Stomach (tissue), 4 donors: ENCODE results near the gene PRUNE2.

ENCODE experiments used
- CTCF ChIP-seq, 7 experiments: fragments of 450-650 bp in 4 of 7; fragments of 200-600 bp in 3 of 7; sonication (generic) in 3 of 7; IDR thresholded peaks; one replicate each; pipeline ENCODE4 v1.5.1; 2016 to 2019; ENCODE audit warnings: antibody characterized with exemption in 7 of 7, control low read depth in 2 of 7, mild to moderate bottlenecking in 1 of 7
- POLR2A ChIP-seq, 4 donors: fragments of 450-650 bp; IDR thresholded peaks; one replicate each; pipeline ENCODE4 v1.6.1; 2016; ENCODE audit warnings: antibody characterized with exemption in 4 of 4, control low read depth in 2 of 4, mild to moderate bottlenecking in 1 of 4, moderate library complexity in 1 of 4

- TF ChIP-seq CTCF (IDR thresholded peaks at IDR 0.05) (no peak), POLR2A (IDR thresholded peaks at IDR 0.05) (no peak)
These were observed 313.6 kb downstream of the PRUNE2 start for GRCh38 chr9:76592091-76592973.
